HFF-Myc (cell line): ENCODE data around the gene PIGN.

ENCODE experiments used
- DNase-seq: peaks from one replicate; pipeline ENCODE4 v3.0.0-alpha.2; 2011; ENCODE audit warnings: low read depth; ENCODE audit errors: extremely low read depth
- H3K4me3 ChIP-seq: replicated peaks from 2 replicates; pipeline ENCODE4 v1.5.1; 2011; ENCODE audit warnings: low read depth, mild to moderate bottlenecking, control low read depth, low read length
- CTCF ChIP-seq: IDR thresholded peaks from 2 replicates; pipeline ENCODE4 v1.5.1; 2012; ENCODE audit warnings: mild to moderate bottlenecking, low read depth, low read length, control low read depth; ENCODE audit errors: missing control alignments

PIGN gene

GRCh38 chr18:62198259-62198658, 11.4 kb upstream of the PIGN start:
- no peak for TF ChIP-seq CTCF
- H3K4me3 ChIP-seq: no peak overlapping the region
- no peak for DNase-seq

GRCh38 chr18:62196980-62197379, 10.1 kb upstream of the PIGN start:
- no peak overlapping the region for H3K4me3 ChIP-seq
- no peak for TF ChIP-seq CTCF
- no peak for DNase-seq

- H3K4me3 ChIP-seq: no peak overlapping the region
- no peak for DNase-seq
- TF ChIP-seq CTCF: no peak
Observed at GRCh38 chr18:62196079-62196478, 9.2 kb upstream of the PIGN start.

GRCh38 chr18:62189208-62189607, 2.4 kb upstream of the PIGN start:
- no peak for DNase-seq
- peak overlapping the region; percentile 98 for H3K4me3 ChIP-seq
- no peak for TF ChIP-seq CTCF

- H3K4me3 ChIP-seq: peak overlapping the region; percentile 98
- no peak for TF ChIP-seq CTCF
- DNase-seq: no peak
Observed at GRCh38 chr18:62187543-62188510, 971 bp upstream of the PIGN start.

- TF ChIP-seq CTCF: no peak
- peak overlapping the region; percentile 98 for H3K4me3 ChIP-seq
- no peak for DNase-seq
Observed at GRCh38 chr18:62186499-62186773, 420 bp downstream of the PIGN start.
